Trophoblast cell (in vitro differentiated cells and primary cell): ENCODE results near the gene IQCM.

ENCODE experiments used
- DNase-seq, 2 donors: peaks; one replicate each; pipeline ENCODE4 v3.0.0-alpha.2; 2016
- H2AFZ ChIP-seq: 2 replicates; pipeline ENCODE4 v1.6.1; 2013; ENCODE audit warnings: low read length, moderate library complexity, mild to moderate bottlenecking; ENCODE audit not compliant: insufficient read depth, poor library complexity
- H2AK5ac ChIP-seq: 2 replicates; pipeline ENCODE4 v1.6.1; 2013; ENCODE audit warnings: mild to moderate bottlenecking, low read length
- H2BK120ac ChIP-seq: 2 replicates; pipeline ENCODE4 v1.6.1; 2013; ENCODE audit warnings: low read length, mild to moderate bottlenecking, moderate library complexity; ENCODE audit not compliant: insufficient read depth, poor library complexity
- H2BK12ac ChIP-seq: 2 replicates; pipeline ENCODE4 v1.6.1; 2013; ENCODE audit warnings: mild to moderate bottlenecking, low read length, moderate library complexity
- H2BK5ac ChIP-seq: 2 replicates; pipeline ENCODE4 v1.6.1; 2013; ENCODE audit warnings: low read length, low read depth, moderate library complexity, mild to moderate bottlenecking; ENCODE audit not compliant: poor library complexity
- H3K14ac ChIP-seq: 2 replicates; pipeline ENCODE4 v1.6.1; 2013; ENCODE audit warnings: mild to moderate bottlenecking, low read length
- H3K18ac ChIP-seq: 2 replicates; pipeline ENCODE4 v1.6.1; 2013; ENCODE audit warnings: mild to moderate bottlenecking, low read length
- H3K23ac ChIP-seq: 2 replicates; pipeline ENCODE4 v1.6.1; 2013; ENCODE audit warnings: low read length
- H3K27ac ChIP-seq: 2 replicates; pipeline ENCODE4 v1.5.1; 2013; ENCODE audit warnings: low read depth, mild to moderate bottlenecking, inconsistent platforms, low read length, moderate library complexity
- H3K27me3 ChIP-seq: 2 replicates; pipeline ENCODE4 v1.6.1; 2013; ENCODE audit warnings: inconsistent platforms, mild to moderate bottlenecking, low read length, moderate library complexity; ENCODE audit not compliant: insufficient read depth
- H3K36me3 ChIP-seq, 2 experiments: 1 replicate in 1 of 2; 2 replicates in 1 of 2; pipeline ENCODE4 v1.6.1; 2013; ENCODE audit warnings: low read length in 2 of 2, mild to moderate bottlenecking in 2 of 2, moderate library complexity in 1 of 2; ENCODE audit not compliant: insufficient read depth in 2 of 2, control insufficient read depth in 1 of 2
- H3K4ac ChIP-seq: 2 replicates; pipeline ENCODE4 v1.6.1; 2013; ENCODE audit warnings: low read depth, mild to moderate bottlenecking, low read length, moderate library complexity
- H3K4me1 ChIP-seq, 2 experiments: 1 replicate in 1 of 2; 2 replicates in 1 of 2; pipeline ENCODE4 v1.6.1; 2013; ENCODE audit warnings: low read length in 2 of 2, mild to moderate bottlenecking in 2 of 2, moderate library complexity in 1 of 2; ENCODE audit not compliant: insufficient read depth in 2 of 2, control insufficient read depth in 1 of 2
- H3K4me2 ChIP-seq: 2 replicates; pipeline ENCODE4 v1.6.1; 2013; ENCODE audit warnings: inconsistent platforms, mild to moderate bottlenecking, low read length, moderate library complexity
- H3K4me3 ChIP-seq: 2 replicates; pipeline ENCODE4 v1.5.1; 2013; ENCODE audit warnings: mild to moderate bottlenecking, low read depth, low read length, inconsistent platforms
- H3K79me1 ChIP-seq: one replicate; pipeline ENCODE4 v1.6.1; 2013; ENCODE audit warnings: low read length
- H3K79me2 ChIP-seq: 2 replicates; pipeline ENCODE4 v1.6.1; 2013; ENCODE audit warnings: low read length, mild to moderate bottlenecking; ENCODE audit not compliant: control insufficient read depth, insufficient read depth, poor library complexity
- H3K9ac ChIP-seq: 2 replicates; pipeline ENCODE4 v1.6.1; 2013; ENCODE audit warnings: mild to moderate bottlenecking, low read length
- H3K9me3 ChIP-seq: 2 replicates; pipeline ENCODE4 v1.6.1; 2013; ENCODE audit warnings: low read depth, mild to moderate bottlenecking, control low read depth, inconsistent platforms, low read length; ENCODE audit not compliant: insufficient read depth
- H4K12ac ChIP-seq: 2 replicates; pipeline ENCODE4 v1.6.1; 2013; ENCODE audit warnings: low read depth, mild to moderate bottlenecking, low read length, moderate library complexity
- H4K8ac ChIP-seq: 2 replicates; pipeline ENCODE4 v1.6.1; 2013; ENCODE audit warnings: low read depth, mild to moderate bottlenecking, low read length, moderate library complexity
- H4K91ac ChIP-seq: one replicate; pipeline ENCODE4 v1.6.1; 2013; ENCODE audit warnings: low read depth, mild to moderate bottlenecking, low read length, moderate library complexity
- WGBS: extraction: QIAGEN DNeasy Blood & Tissue Kit; methylation state at CpG from one replicate; pipeline ENCODE4 v1.1.7; 2013; ENCODE audit warnings: missing lambda C conversion rate; ENCODE audit not compliant: insufficient read length, insufficient coverage; ENCODE audit errors: extremely low coverage; 5-methylcytosine and 5-hydroxymethylcytosine counted together

IQCM gene

DNA sequence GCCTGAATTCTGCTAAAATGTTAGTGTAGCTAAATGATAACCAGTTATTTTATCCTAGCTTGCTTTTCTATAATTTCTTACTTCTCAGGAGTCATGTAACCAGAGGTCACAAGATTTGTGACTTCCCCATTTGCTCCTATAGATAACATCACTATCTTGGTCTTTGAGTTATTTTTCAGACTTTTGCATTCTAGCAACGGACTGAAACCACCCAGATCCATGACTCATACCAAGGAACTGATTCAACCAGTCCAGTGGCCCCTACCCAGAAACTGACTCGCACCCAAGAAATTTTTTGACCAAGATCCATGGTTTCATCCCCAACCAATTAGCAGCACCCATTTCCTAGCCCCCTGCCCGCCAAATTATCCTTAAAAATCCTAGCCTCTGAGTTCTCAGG is 50.0 kb downstream of the IQCM start:
- H3K79me1 ChIP-seq, result no peaks in the 10 kb centered on the region
- no peaks in the 10 kb centered on the region for H3K9me3 ChIP-seq
- H2BK5ac ChIP-seq, result no peak overlapping the region
- no peaks in the 10 kb centered on the region for H3K79me2 ChIP-seq
- H4K12ac ChIP-seq, result no peak overlapping the region
- peak; percentile 38 to 75 for DNase-seq
- H3K4me1 ChIP-seq, result peaks cover 3 to 5% of the 10 kb centered on the region in 2 experiments
- no peak overlapping the region for H4K8ac ChIP-seq
- no peak overlapping the region for H3K4me2 ChIP-seq
- H3K4me3 ChIP-seq, result no peak overlapping the region
- H3K9ac ChIP-seq, result no peak overlapping the region
- no peak overlapping the region for H2BK120ac ChIP-seq
- no peak overlapping the region for H3K4ac ChIP-seq
- H3K23ac ChIP-seq, result no peak overlapping the region
- H3K14ac ChIP-seq, result no peak overlapping the region
- no peak overlapping the region for H3K27ac ChIP-seq
- no peaks in the 10 kb centered on the region for H3K27me3 ChIP-seq
- H2BK12ac ChIP-seq, result no peak overlapping the region
- no CpG with 5 or more reads among the region's 3 CpGs for WGBS
- H3K18ac ChIP-seq, result no peak overlapping the region
- H4K91ac ChIP-seq, result no peak overlapping the region
- H2AK5ac ChIP-seq, result no peak overlapping the region
- no peaks in the 10 kb centered on the region for H3K36me3 ChIP-seq
- no peak overlapping the region for H2AFZ ChIP-seq

DNA sequence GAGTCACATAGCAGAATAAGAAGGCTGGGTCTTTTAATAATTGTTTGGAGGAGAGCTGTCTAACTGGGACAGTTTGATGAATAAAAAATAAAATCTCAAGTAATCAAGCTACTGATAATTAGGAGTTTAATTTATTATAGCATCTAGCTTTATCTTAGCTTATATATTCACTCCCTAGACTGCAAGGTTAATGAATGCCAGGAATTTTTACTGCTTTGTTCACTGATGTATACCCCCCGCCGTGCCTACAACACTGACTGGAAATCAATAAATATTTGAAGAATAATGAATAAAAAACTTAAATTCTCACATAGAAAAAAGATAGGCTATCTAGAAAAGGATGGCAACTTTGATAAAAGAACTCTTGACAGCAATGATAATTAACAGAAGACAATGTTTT is 59.7 kb downstream of the IQCM start:
- H3K4me1 ChIP-seq, result no peaks in the 10 kb centered on the region
- no peaks in the 10 kb centered on the region for H3K9me3 ChIP-seq
- no peak overlapping the region for H3K4ac ChIP-seq
- H2BK5ac ChIP-seq, result no peak overlapping the region
- no peak overlapping the region for H3K4me3 ChIP-seq
- no peak overlapping the region for H3K14ac ChIP-seq
- no peaks in the 10 kb centered on the region for H3K36me3 ChIP-seq
- H2BK12ac ChIP-seq, result no peak overlapping the region
- no peak overlapping the region for H2AK5ac ChIP-seq
- H4K91ac ChIP-seq, result no peak overlapping the region
- H4K8ac ChIP-seq, result no peak overlapping the region
- no peak overlapping the region for H2AFZ ChIP-seq
- H3K9ac ChIP-seq, result no peak overlapping the region
- WGBS, result no CpG with 5 or more reads among the region's 2 CpGs
- H3K79me2 ChIP-seq, result no peaks in the 10 kb centered on the region
- H3K27ac ChIP-seq, result no peak overlapping the region
- no peak overlapping the region for H3K18ac ChIP-seq
- no peak overlapping the region for H2BK120ac ChIP-seq
- no peak overlapping the region for H4K12ac ChIP-seq
- no peaks in the 10 kb centered on the region for H3K79me1 ChIP-seq
- no peak for DNase-seq
- H3K4me2 ChIP-seq, result no peak overlapping the region
- H3K27me3 ChIP-seq, result no peaks in the 10 kb centered on the region
- H3K23ac ChIP-seq, result no peak overlapping the region

DNA sequence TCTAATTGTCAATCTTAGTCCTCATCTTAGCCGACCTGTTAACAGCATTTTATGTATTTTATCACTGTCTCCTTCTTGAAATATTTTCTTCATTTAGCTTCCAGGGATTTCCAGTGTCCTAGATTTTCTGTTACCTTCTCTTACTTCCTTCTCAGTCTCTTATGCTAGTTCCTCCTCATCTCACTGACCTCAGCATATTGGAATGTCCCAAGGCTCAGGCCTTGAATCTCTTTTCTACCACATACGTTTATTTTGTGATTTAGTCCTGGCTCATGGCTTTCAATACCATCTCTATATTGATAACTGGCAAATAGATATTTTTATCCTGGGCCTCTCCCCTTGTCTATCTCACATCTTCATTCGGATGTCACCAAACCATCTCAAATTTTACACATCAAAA is 61.1 kb downstream of the IQCM start:
- H2AFZ ChIP-seq, result no peak overlapping the region
- no peak overlapping the region for H2AK5ac ChIP-seq
- no peak overlapping the region for H4K12ac ChIP-seq
- H3K27me3 ChIP-seq, result no peaks in the 10 kb centered on the region
- DNase-seq, result no peak
- no peak overlapping the region for H3K23ac ChIP-seq
- H3K18ac ChIP-seq, result no peak overlapping the region
- H3K9me3 ChIP-seq, result no peaks in the 10 kb centered on the region
- H3K4me1 ChIP-seq, result no peaks in the 10 kb centered on the region
- H3K79me1 ChIP-seq, result no peaks in the 10 kb centered on the region
- H3K9ac ChIP-seq, result no peak overlapping the region
- whole genome bisulfite sequencing, result no CpG with 5 or more reads among the region's 3 CpGs
- no peak overlapping the region for H3K4me3 ChIP-seq
- no peak overlapping the region for H3K14ac ChIP-seq
- H3K79me2 ChIP-seq, result no peaks in the 10 kb centered on the region
- no peak overlapping the region for H3K4me2 ChIP-seq
- H2BK120ac ChIP-seq, result no peak overlapping the region
- H2BK5ac ChIP-seq, result no peak overlapping the region
- no peak overlapping the region for H3K4ac ChIP-seq
- H3K36me3 ChIP-seq, result no peaks in the 10 kb centered on the region
- no peak overlapping the region for H4K8ac ChIP-seq
- no peak overlapping the region for H2BK12ac ChIP-seq
- no peak overlapping the region for H4K91ac ChIP-seq
- no peak overlapping the region for H3K27ac ChIP-seq

DNA sequence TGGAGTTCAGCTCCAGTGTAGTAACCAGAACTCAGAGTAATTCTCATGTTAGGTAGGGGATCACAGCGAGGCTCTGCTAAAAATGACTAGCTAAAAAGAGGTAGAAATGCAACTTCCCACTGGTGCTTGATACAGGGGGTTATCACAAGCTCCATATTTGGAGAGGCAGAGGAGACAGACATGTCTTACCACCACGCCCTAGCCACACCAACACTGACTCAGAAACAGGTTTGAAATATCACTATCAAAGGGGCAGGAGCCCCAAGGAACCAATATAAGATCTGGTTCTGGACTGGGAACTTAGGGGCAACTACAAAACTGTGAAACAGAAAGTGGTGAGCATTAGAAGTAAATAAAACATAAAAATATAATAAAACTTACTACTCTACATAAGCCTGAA is 62.9 kb downstream of the IQCM start:
- no peak overlapping the region for H3K23ac ChIP-seq
- no peak overlapping the region for H3K14ac ChIP-seq
- H3K79me1 ChIP-seq, result no peaks in the 10 kb centered on the region
- H3K9me3 ChIP-seq, result no peaks in the 10 kb centered on the region
- H3K4me2 ChIP-seq, result no peak overlapping the region
- no peak overlapping the region for H2AFZ ChIP-seq
- no peak overlapping the region for H3K9ac ChIP-seq
- H2AK5ac ChIP-seq, result no peak overlapping the region
- no peaks in the 10 kb centered on the region for H3K4me1 ChIP-seq
- H3K27me3 ChIP-seq, result no peaks in the 10 kb centered on the region
- no peak overlapping the region for H3K27ac ChIP-seq
- no peaks in the 10 kb centered on the region for H3K36me3 ChIP-seq
- no peak overlapping the region for H3K18ac ChIP-seq
- H2BK120ac ChIP-seq, result no peak overlapping the region
- H4K12ac ChIP-seq, result no peak overlapping the region
- no peak overlapping the region for H3K4me3 ChIP-seq
- H4K8ac ChIP-seq, result no peak overlapping the region
- no peak overlapping the region for H3K4ac ChIP-seq
- no peak overlapping the region for H2BK5ac ChIP-seq
- no peak overlapping the region for H4K91ac ChIP-seq
- no peaks in the 10 kb centered on the region for H3K79me2 ChIP-seq
- no peak for DNase-seq
- H2BK12ac ChIP-seq, result no peak overlapping the region
- no CpG with 5 or more reads among the region's 2 CpGs for WGBS
